ENCODE measurements around the gene BCL2.

Gene BCL2

GRCh38 chr18:63273222-63273927 is 46.2 kb downstream of the BCL2 start:
- no peak for TF ChIP-seq RAD21 (IDR thresholded peaks at IDR 0.05; ENCODE audit: low read depth)
- TF ChIP-seq ZBTB7A (IDR thresholded peaks at IDR 0.05; ENCODE audit: low read depth) = no peak
- no peak for TF ChIP-seq CREB1 (IDR thresholded peaks at IDR 0.05; ENCODE audit: low read depth)
- no peak for TF ChIP-seq TEAD4 (IDR thresholded peaks at IDR 0.05)
- no peak for TF ChIP-seq EP300 (IDR thresholded peaks at IDR 0.05; ENCODE audit: borderline replicate concordance)
- no peak for TF ChIP-seq REST (IDR thresholded peaks at IDR 0.05; ENCODE audit: low read depth)
- TF ChIP-seq EGR1 (IDR thresholded peaks at IDR 0.05) = no peak
- no peak for TF ChIP-seq NFIC (IDR thresholded peaks at IDR 0.05)
- TF ChIP-seq TCF12 (IDR thresholded peaks at IDR 0.05; ENCODE audit: low read depth) = no peak
- no peak for TF ChIP-seq MAX (IDR thresholded peaks at IDR 0.05)
- no peak for TF ChIP-seq TAF1 (IDR thresholded peaks at IDR 0.05; ENCODE audit: low read depth)
- no peak for TF ChIP-seq CEBPB (IDR thresholded peaks at IDR 0.05)
- no peak for TF ChIP-seq FOXM1 (IDR thresholded peaks at IDR 0.05; ENCODE audit: borderline replicate concordance, low read depth)
- TF ChIP-seq USF1 (IDR thresholded peaks at IDR 0.05) = no peak
- TF ChIP-seq YY1 (IDR thresholded peaks at IDR 0.05; ENCODE audit: low read depth) = no peak

- TF ChIP-seq CREB1 (IDR thresholded peaks at IDR 0.05; ENCODE audit: low read depth) (no peak), NFIC (IDR thresholded peaks at IDR 0.05) (no peak), CEBPB (IDR thresholded peaks at IDR 0.05) (no peak), REST (IDR thresholded peaks at IDR 0.05; ENCODE audit: low read depth) (no peak), USF1 (IDR thresholded peaks at IDR 0.05) (no peak), TAF1 (IDR thresholded peaks at IDR 0.05; ENCODE audit: low read depth) (no peak), YY1 (IDR thresholded peaks at IDR 0.05; ENCODE audit: low read depth) (no peak), TCF12 (IDR thresholded peaks at IDR 0.05; ENCODE audit: low read depth) (no peak), TEAD4 (IDR thresholded peaks at IDR 0.05) (no peak)
Measured at GRCh38 chr18:63272638-63273037, 46.9 kb downstream of the BCL2 start.

GRCh38 chr18:63271881-63272299 is 47.7 kb downstream of the BCL2 start:
- TF ChIP-seq FOXM1 (IDR thresholded peaks at IDR 0.05; ENCODE audit: borderline replicate concordance, low read depth) (no peak), RAD21 (IDR thresholded peaks at IDR 0.05; ENCODE audit: low read depth) (no peak)

- TF ChIP-seq CEBPB (IDR thresholded peaks at IDR 0.05) = no peak
- no peak for TF ChIP-seq TEAD4 (IDR thresholded peaks at IDR 0.05)
- TF ChIP-seq FOXM1 (IDR thresholded peaks at IDR 0.05; ENCODE audit: borderline replicate concordance, low read depth) = no peak
- no peak for TF ChIP-seq EP300 (IDR thresholded peaks at IDR 0.05; ENCODE audit: borderline replicate concordance)
- TF ChIP-seq ZBTB7A (IDR thresholded peaks at IDR 0.05; ENCODE audit: low read depth) = no peak
- TF ChIP-seq NFIC (IDR thresholded peaks at IDR 0.05) = no peak
- TF ChIP-seq USF1 (IDR thresholded peaks at IDR 0.05) = no peak
- no peak for TF ChIP-seq EGR1 (IDR thresholded peaks at IDR 0.05)
- no peak for TF ChIP-seq CREB1 (IDR thresholded peaks at IDR 0.05; ENCODE audit: low read depth)
- no peak for TF ChIP-seq RAD21 (IDR thresholded peaks at IDR 0.05; ENCODE audit: low read depth)
- no peak for TF ChIP-seq TCF12 (IDR thresholded peaks at IDR 0.05; ENCODE audit: low read depth)
- TF ChIP-seq YY1 (IDR thresholded peaks at IDR 0.05; ENCODE audit: low read depth) = no peak
- no peak for TF ChIP-seq TAF1 (IDR thresholded peaks at IDR 0.05; ENCODE audit: low read depth)
- no peak for TF ChIP-seq REST (IDR thresholded peaks at IDR 0.05; ENCODE audit: low read depth)
- TF ChIP-seq MAX (IDR thresholded peaks at IDR 0.05) = no peak
Measured at GRCh38 chr18:63271148-63271547, 48.4 kb downstream of the BCL2 start.

Data from Ishikawa (cell line).